NCI-H345 treated with DMSO at 0.1 percent for 48 hours (cell line): ENCODE data around the gene RMND5B.
A peak's percentile ranks its signal among the peaks of the same experiment; 100 is the strongest.
"Not testable (repeated sequence)": the region's sequence is repeated elsewhere in the genome, so short reads cannot be mapped to it uniquely, and the experiment has no call there.

Experiments used
- DNase-seq: peaks from one replicate; lab custom pipeline; 2025; ENCODE audit not compliant: unreplicated experiment; lab: John Stamatoyannopoulos, UW

Gene RMND5B

DNA sequence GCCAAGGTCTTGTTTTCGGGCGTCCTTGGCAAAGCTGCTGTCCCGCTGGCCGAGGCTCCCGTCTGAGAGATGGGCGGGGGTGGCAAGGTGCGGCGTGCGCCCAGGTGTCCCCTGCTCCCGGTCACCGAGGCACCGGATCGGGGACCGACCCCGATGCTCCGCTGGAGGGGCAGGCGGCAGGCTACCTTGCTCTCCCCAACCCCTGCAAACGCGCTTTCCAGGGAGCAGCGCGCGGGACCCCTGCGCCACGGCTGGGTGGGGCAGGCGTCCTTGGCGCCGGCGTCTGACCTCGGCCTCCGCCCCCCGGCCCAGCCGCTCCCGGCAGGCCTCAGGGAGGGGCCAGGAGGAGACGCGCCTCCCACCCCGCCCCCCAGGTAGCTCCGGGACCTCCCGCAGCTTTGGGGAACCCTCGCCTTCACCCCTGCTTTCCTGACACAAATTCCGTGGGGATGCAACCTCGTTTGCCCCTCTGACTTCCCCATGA, 16.9 kb upstream of the RMND5B start:
- DNase-seq, result no peak

DNA sequence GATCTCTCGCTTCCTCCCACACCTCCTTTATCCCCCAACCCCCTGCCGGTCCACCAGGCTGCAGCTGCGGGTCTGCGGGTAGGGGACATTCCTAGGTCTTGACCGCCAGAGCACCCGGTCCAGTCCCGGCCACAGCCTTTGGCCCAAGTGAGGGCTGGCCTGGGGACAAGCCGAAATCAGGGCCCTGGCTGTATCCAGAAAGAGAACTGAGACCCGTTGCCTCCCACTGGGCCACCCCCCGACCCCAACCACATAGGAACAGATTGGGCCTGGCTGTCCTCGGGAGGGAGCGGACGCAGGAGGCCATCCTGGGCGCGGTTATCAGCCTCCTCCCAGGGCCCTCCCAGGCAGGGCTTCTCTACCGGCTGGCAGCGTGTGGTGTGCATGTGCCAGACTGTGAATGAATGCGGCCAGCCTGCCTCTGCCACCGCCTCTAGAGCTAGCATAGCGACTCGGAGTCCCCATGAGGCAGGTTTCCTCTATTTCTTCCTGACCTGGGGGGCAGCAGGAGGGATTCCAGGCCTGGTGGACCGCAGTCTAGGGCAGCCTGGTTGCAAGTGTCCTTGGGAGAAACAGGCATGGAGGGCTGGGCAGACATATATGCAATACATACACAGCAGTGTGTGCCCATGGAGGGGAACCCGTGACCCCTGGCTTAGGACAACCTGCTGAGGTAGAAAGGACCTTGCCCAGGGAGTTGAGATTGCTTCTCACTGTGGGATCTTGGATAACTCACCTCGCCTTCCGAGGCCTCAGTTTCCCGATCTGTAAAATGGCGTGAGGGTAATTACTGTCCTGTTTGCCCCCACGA, 16.3 kb upstream of the RMND5B start:
- DNase-seq, result no peak

DNA sequence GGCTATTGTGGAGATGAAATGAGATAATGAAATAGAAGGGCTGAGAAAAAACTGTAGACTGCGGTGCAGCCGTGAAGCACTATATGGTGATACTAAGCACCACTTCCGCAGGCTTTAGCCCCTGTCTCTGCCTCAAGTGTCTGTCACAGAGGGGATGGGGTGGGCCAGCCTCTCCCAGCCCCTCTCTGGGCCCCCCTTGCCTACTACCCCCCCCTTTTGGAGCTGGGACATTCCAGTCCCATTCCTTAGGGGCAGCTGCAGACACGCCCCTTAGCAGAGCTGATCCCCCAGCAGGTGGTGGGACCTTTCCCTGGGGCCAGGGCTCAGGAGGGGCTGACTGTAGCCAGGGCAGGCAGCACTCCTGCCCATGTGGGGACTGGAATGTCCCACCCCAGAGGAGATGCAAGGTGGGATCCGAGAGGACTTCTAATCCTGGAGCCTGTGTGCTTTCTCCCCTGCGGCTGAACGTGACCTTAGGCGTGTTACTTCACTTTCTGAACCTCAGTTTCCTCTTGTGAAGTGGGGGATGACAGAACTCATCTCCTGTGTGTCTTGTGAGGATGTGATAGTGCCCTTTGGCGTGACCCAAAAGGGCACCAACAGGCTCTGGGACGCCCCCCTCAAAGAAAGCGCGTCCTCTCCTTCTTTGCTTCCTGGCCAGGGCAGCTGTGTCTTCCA, 15.5 kb upstream of the RMND5B start:
- no peak for DNase-seq

DNA sequence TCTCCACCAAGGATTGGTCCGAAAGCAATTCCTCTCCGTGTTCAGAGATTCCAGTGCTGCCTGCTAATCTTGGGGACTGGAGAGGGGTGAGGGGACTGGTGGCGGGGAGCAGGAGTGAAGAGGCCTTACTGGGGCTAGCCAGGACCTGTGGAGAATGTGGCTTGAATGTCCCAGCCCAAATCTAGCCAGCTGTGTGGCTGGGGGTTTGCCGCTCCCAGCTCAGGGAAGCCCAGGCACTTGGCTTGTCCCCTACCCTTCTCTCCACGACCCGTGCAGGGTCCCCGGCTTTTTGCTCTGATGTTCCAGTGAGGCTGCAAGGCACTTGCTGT, 15.0 kb upstream of the RMND5B start:
- no peak for DNase-seq

DNA sequence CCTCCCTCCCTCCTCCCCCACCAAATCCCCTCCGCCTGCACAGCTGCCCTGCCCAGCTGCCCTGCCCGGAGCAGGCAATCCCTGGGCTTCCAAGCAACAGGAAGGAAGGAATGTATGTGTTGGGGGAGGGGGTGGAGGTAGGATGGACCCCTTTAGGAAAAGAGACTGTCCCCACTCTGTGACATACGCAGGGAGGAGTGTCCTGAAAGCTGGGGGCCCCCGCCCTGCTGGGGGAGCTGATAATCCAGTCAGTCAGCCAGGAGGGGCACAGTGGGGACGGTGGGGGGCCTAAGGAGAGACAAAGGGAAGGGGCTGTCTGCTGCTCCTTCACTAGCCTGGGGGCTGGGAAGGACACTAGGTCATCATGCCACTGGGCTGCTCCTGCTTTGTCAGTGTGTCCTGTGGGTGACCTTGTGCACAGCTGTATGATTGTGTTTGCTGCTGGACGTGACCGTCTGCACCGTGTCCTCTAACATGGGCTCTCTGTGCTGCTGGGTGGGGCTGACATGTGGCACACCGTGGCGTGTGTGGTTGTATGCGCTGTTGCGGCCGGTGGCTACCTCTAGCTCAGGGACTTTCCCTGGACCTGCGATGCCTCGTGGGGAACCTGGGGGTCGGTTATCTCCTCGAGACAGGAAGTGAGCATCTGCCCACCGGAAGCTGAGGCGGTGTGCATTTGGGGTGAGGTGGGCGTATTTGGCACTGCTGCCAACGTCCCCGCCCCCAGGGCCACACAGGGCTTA, 14.5 kb upstream of the RMND5B start:
- DNase-seq, result no peak

DNA sequence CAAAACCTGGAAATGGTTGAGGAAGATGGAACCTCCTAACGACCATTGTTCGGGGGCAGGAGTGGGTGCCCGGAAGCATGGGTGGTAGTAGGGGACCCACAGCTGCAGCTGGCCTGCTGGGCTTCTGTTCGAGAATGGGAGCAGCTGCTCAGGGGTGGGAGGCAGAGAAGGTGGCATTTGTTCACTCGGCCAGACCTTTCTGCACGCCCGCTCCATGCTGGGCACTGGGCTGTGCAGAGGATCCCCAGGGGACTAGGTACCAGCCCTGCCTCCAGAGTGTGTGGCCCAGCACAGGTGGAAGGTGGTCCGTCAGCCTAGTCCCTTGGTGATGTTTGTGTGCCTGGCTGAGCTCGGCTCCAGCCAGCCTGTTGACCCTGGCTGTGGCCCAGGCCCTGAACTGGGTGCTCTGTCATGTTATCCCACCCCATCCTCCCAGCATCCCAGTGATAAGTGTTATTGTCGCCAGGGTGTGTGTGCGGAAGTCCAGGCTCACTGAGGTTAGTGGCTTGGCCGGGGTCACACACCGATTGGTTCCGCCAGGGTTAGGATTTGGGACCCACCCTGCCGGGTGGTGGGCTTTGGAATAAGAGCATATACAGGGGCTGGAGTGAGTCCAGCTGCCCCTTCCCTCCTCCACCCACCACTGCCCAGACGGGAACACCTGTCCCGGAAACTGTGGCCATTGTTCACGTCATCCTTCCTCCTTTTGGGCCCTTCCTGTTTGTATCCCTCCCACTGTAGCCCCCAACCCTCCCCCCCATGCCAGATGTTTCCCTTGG, 12.7 kb upstream of the RMND5B start:
- no peak for DNase-seq

DNA sequence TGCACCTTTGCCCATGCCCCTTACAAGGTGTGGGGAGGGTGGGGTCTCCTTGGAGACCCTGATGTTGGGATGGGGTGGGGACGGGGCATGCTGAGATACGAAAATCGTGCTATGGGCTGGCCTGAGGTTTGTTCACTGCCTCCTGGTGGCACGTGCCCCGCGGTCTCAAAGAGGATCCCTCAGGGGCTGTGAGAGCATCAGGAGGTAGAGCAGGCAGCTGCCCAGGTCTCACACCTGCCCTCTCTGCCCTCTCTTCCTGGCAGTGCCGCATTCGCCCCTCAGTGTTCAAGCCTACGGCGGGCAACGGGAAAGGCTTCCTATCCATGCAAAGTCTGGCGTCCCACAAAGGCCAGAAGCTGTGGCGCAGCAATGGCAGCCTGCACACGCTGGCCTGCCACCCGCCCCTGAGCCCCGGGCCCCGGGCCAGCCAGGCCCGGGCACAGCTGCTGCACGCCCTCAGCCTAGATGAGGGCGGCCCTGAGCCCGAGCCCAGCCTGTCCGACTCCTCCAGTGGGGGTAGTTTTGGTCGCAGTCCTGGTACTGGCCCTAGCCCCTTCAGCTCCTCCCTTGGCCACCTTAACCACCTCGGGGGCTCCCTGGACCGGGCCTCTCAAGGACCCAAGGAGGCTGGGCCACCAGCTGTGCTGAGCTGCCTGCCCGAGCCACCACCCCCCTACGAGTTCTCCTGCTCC, 10.8 kb upstream of the RMND5B start:
- no peak for DNase-seq

DNA sequence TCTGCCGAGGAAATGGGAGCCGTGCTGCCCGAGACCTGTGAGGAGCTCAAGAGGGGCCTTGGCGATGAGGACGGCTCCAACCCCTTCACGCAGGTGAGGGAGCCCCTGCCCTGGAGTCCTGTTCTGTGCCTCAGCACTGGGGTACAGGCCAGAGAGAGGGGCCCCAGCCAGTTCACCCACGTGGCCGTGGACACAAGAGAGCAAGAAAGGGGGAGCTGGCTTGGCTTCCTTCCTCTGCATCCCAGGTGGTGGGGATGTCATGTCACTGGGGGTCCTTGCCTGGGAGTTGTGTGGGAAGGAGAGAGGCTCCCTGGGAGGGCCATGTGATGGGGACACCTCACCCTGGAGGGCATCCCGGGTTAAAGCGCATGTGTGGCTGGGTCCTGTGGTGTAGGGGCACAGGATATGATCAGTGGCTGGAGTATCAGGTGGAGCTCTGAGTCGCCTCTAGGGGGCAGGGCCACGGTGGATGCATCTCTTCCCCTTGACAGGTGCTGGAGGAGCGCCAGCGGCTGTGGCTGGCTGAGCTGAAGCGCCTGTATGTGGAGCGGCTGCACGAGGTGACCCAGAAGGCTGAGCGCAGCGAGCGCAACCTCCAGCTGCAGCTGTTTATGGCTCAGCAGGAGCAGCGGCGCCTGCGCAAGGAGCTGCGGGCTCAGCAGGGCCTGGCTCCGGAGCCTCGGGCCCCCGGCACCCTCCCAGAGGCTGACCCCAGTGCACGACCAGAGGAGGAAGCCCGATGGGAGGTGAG, 10.0 kb upstream of the RMND5B start:
- peak; percentile 91 for DNase-seq

DNA sequence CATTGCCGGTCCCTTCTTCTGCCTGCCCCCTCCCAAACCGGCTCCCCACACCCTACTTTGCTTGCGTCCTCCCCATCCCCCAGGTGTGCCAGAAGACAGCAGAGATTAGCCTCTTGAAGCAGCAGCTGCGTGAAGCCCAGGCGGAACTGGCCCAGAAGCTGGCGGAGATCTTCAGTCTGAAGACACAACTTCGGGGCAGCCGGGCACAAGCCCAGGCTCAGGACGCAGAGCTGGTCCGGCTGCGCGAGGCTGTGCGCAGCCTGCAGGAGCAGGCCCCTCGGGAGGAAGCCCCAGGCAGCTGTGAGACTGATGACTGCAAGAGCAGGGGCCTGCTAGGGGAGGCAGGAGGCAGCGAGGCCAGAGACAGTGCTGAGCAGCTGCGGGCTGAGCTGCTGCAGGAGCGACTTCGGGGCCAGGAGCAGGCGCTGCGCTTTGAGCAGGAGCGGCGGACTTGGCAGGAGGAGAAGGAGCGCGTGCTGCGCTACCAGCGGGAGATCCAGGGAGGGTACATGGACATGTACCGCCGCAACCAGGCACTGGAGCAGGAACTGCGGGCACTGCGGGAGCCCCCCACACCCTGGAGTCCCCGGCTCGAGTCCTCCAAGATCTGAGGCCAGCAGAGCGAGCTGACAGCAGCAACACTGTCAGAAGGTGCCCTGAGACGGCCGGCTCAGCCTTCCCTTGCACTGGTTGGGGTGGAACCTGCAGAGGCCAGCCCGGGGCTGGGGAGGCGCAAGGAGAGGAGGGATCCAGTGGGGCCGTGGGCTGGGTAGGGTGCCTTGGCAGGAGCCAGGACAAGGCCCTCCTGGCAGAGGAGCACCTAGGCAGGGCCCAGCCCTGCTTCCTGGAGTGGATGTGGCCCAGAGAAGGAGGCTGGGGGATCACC, 9.2 kb upstream of the RMND5B start:
- no peak for DNase-seq

DNA sequence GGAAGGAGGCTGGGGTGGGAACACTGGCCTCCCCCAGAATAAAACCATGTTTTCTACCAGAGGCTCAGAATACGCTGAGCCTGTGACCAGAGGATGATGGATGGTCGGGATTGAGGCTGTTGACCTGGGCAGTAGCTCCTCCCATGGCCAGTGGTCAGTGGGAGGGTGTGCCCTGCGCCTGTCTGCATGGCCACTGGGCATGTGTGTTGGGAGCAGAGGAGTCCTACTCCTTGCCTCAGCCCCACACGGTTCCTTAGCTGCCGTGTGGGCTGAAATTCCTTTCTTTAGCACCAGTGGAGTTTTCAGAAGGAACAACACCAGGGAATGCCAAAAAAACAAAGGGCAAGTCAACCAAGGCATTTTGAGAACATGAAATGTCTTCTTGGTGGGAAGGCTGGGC, 8.5 kb upstream of the RMND5B start:
- no peak for DNase-seq

DNA sequence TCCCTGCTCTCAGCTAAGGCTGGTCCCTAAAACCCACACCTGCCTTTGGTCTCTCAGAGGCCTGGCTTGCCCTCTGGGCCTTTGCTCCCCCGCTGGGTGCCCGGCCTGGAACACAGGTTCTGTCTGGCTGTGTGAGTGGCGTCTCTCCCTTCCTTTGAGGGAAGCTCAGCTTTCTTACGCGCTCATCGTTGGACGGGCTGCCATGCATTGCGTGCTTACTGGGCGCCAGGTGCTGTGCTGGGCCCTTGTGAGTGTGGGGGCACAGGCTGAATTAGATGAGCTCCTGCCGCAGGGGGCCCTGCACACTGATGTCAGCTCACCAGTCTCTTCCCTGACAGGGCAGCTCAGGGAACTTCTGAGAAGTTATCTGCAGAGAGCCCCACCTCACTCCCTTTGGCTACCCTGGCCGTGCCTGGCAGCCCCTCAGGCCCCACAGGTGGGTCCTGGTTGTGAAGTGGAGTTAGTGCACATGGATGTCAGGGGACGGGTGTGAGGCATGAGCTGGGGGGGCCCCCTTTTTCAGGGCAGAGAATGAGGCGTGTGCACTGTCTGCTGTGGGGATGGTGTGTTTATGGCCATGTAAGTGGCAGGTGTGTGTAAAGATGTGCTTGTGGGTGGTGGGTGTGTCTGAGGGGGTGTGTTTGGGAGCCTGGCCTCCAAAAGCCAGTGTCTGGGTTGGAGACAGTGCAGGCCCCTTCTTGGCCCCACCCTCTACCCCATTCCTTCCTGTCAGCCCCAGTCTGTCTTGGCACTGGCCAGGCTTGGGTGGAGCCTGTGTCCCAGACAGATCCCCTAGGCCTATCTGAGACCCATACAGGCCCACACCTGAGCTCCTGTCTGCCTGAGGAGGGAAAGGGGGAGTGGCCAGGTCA, 7.5 kb upstream of the RMND5B start:
- no peak for DNase-seq

DNA sequence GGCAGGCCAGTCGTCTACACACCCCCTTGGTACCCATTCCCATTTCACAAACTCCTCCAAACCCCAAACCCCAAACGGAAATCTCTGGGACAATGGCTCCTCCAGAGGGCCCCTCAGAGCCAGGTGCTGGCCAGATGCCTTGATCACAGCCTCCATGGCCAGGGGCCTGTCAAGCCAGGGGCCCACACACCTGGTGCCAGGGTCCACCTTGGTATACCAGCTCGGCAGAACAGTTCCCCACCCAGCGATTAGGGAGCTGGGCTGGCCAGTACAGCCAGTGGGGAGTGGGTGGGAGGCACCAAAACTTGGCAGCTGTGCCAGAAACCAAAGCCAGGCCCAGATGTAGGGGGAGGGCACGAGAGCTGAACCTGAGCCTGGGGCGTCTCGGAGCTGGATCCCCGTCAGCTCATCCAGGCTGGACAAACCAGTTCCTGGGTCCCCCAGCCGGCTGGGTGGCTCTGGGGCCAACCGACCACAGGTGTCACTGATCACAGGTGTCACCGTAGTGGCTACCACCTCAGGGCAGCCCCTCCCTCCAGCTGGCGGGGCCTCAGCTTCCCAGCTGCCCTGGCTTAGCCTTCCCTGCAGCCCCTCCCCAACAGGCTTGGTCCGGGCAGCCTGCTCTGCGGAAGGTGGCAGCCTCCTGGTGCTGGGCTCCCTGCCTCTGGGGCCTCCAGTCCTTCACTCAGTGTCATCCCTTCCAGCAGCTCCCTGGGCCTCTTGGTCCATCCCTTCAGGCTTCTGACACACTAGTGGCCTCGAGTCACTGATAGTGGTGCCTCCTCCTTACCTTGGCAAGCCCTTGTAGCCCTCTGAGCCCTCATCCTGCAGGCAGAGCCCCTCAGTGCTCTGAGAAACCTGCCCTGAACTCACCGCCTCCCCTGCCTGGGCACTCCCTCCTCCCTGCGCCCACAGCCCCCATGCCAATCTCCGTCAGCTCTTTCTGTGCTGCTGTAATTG, 6.6 kb upstream of the RMND5B start:
- no peak for DNase-seq

DNA sequence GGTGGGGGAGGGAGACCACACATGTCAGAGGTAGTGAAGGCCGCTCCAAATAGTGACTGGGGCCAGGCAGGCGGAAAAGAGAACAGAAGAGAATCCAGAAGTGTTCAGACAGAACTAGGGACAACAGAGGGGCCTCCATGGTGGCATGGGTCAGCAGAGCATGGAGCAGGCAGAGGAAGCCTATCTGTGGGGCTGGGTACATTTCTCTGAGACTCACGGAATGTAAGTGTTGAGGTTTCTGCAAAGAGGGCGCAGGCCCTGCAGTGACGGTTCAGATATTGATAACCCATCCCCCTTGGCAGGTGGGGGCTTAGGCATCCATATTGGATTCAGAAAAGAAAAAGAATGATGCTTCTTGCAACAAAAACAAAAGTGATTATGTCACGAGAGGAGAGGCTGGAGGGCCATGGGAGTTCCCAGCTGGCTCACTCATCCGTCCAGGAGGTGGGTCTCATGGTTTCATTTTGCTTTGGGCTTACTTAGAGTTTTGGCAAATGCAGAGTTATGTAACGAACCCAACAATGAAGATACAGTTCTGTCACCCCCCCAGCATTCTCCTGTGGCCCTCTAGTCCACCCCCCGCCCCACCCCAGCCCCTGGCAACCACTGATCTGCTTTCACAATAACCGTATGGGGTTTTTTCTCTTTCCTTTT, 5.4 kb upstream of the RMND5B start:
- no peak for DNase-seq

DNA sequence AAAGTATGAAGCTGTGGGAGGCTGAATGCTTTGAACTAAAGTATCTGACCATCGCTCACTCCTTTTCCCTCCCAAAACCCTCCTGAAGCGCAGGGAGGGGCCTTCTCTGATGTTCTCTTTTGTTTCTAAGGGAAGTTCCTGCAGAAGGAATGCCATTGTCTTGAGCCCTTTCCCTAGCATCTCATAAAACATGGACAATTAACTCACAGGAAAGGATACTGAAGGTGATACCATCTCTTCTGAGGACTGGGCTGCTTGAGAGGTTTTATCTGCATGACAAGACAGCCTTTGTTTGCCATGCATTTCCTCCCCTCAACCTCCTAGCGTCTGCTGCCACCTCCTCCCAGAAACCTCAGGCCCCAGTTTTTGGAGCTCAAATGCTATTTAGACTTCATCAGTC, 4.3 kb upstream of the RMND5B start:
- no peak for DNase-seq

DNA sequence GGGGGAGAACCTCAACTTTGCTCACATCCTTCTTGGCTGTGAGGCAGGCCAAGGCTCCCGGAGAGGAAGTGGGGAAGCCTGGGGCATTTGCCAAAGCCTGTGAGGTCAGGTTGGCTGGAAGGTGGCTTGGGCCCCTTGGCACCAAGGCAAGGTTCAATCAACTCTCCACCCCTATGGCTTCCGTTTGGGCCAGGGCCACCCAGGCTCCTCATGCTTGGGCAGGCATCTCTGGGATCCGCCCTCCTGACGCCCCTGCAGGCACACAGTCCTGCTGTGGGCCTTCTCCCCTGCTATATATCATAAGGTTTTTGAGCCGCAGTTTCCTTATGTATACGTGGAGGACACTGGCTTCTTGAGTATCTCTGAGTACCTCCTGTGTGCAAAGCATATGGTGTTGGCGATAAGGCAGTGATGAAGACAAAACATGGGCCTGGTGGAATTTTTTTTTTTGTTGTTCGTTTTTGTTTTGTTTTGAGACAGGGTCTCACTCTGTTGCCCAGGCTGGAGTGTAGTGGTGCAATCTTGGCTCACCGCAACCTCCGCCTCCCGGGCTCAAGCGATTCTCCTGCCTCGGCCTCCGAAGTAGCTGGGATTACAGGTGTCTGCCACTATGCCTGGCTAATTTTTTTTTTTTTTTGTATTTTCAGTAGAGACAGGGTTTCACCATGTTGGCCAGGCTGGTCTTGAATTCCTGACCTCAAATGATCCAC, 3.4 kb upstream of the RMND5B start:
- DNase-seq, result not testable (repeated sequence)

DNA sequence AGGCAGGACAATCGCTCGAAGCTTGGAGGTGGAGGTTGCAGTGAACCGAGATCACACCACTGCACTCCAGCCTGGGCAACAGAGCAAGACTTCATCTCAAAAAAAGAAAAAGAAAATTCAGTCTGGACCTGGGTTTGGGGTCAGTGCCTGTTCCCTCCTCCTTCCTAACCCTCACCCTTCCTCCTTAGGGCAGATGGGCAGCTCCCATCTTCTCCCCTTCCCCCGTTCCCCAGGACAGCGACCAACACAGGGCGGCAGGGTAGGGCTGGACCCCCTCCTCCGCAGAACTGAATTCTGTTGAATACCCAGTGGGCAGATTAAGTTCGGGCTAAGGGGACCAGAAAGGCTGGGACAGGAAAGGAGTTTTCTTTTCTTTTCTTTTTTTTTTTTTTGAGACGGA, 1.5 kb upstream of the RMND5B start:
- no peak for DNase-seq
